ENCODE measurements around the gene PWWP3B. TPM values are rescaled to one million over a fixed set of nuclear protein-coding genes. Genes with fewer than 3 reads are reported as not detected.

The PWWP3B gene
- total and polyA plus RNA-seq, 2 of the 13 experiments (the other 11 are each of a cell fraction or from before 2014, with no cell fraction given), result 0.04 TPM; not detected in 1

GRCh38 chrX:106139048-106139447 lies 29.1 kb upstream of the PWWP3B start (continued):
- TF ChIP-seq SOX13 (IDR thresholded peaks at IDR 0.05) (no peak), SOX13 (CRISPR knock-in tag; conservative IDR thresholded peaks at IDR 0.05 in 1 of 2, IDR thresholded peaks at IDR 0.05 in 1 of 2) (no peak), SRSF4 (IDR thresholded peaks at IDR 0.05; ENCODE audit: low read depth, low read length, poor library complexity, severe bottlenecking) (no peak)

- intact Hi-C loops (cut with micrococcal nuclease; ENCODE audit: unreplicated experiment), result no loop called here
- Histone ChIP-seq H3K27ac (ENCODE audit: extremely low read length, insufficient read depth, low read length) (no peak overlapping the region), H3K4me3 (replicated peaks in 1 of 3; ENCODE audit: insufficient read depth in 1 of 3, low read depth in 2 of 3, low read length in 3 of 3) (no peak overlapping the region), H3K4me2 (ENCODE audit: low read depth, low read length) (no peak overlapping the region), H4K20me1 (ENCODE audit: insufficient read depth, low read length) (no peaks in the 10 kb centered on the region), H3K27me3 (ENCODE audit: control insufficient read depth in 1 of 2, insufficient read depth in 2 of 2, low read length in 2 of 2) (no peaks in the 10 kb centered on the region), H3K9me3 (ENCODE audit: low read length) (no peaks in the 10 kb centered on the region), H2AFZ (ENCODE audit: low read length) (no peak overlapping the region), H3K36me3 (replicated peaks in 1 of 2; ENCODE audit: control insufficient read depth in 1 of 2, insufficient read depth in 2 of 2, low read length in 2 of 2) (no peaks in the 10 kb centered on the region), H3K4me1 (ENCODE audit: insufficient read depth, low read length) (no peaks in the 10 kb centered on the region), H3K79me2 (ENCODE audit: insufficient read depth, low read length) (no peaks in the 10 kb centered on the region), H3K9ac (ENCODE audit: insufficient read depth, low read depth, low read length) (no peak overlapping the region)
- FAIRE-seq (no peak), DNase-seq (ENCODE audit: low spot score) (no peak), ATAC-seq (no peak)
- no TSS peak for BruUV-seq (replicated peaks)
- WGBS (ENCODE audit: low lambda C conversion rate), result 28% methylated on average over 3 of the region's 5 CpGs
- in situ Hi-C loops (cut with HindIII; ENCODE audit: extremely low pct_ligation_motif_present, low pct_unique_long_range_greater_than_20kb), result no loop called here
- POLR2A ChIA-PET, result no interaction called here
- CTCF ChIA-PET (ENCODE audit: low intra/inter-chr PET ratio, low total read pairs), result no interaction called here
- TF ChIP-seq BATF2 (CRISPR knock-in tag; IDR thresholded peaks at IDR 0.05), result no peak
- TF ChIP-seq MLXIP (CRISPR knock-in tag; IDR thresholded peaks at IDR 0.05; ENCODE audit: borderline replicate concordance), result no peak
- TF ChIP-seq ZNF564 (CRISPR knock-in tag; IDR thresholded peaks at IDR 0.05), result no peak
- TF ChIP-seq IRF1 (CRISPR knock-in tag; IDR thresholded peaks at IDR 0.05; ENCODE audit: low read depth), result no peak
- no peak for TF ChIP-seq SPEN (CRISPR knock-in tag; IDR thresholded peaks at IDR 0.05; ENCODE audit: low read depth)
- no peak for TF ChIP-seq ATF7-NPFF (CRISPR knock-in tag; IDR thresholded peaks at IDR 0.05; ENCODE audit: low read depth)
- TF ChIP-seq ZNF780A (CRISPR knock-in tag; IDR thresholded peaks at IDR 0.05), result no peak
- no peak for TF ChIP-seq AFF4 (CRISPR knock-in tag; IDR thresholded peaks at IDR 0.05)
- TF ChIP-seq SMAD9 (CRISPR knock-in tag; IDR thresholded peaks at IDR 0.05), result no peak
- no peak for TF ChIP-seq ZBTB3 (CRISPR knock-in tag; IDR thresholded peaks at IDR 0.05; ENCODE audit: borderline replicate concordance, low read depth)
Observed at GRCh38 chrX:106144755-106145639, 23.1 kb upstream of the PWWP3B start.

Measured in HepG2 (cell line).